ENCODE data around the gene FMNL2.

- no peak for TF ChIP-seq ESRRG (CRISPR knock-in tag; IDR thresholded peaks at IDR 0.05)
- TF ChIP-seq TCF4 (CRISPR knock-in tag; IDR thresholded peaks at IDR 0.05; ENCODE audit: borderline replicate concordance): no peak
- TF ChIP-seq SNAI2 (CRISPR knock-in tag; IDR thresholded peaks at IDR 0.05): no peak
- TF ChIP-seq ARNTL (CRISPR knock-in tag; IDR thresholded peaks at IDR 0.05; ENCODE audit: borderline replicate concordance, low read depth): no peak
- TF ChIP-seq, protein P1, sequence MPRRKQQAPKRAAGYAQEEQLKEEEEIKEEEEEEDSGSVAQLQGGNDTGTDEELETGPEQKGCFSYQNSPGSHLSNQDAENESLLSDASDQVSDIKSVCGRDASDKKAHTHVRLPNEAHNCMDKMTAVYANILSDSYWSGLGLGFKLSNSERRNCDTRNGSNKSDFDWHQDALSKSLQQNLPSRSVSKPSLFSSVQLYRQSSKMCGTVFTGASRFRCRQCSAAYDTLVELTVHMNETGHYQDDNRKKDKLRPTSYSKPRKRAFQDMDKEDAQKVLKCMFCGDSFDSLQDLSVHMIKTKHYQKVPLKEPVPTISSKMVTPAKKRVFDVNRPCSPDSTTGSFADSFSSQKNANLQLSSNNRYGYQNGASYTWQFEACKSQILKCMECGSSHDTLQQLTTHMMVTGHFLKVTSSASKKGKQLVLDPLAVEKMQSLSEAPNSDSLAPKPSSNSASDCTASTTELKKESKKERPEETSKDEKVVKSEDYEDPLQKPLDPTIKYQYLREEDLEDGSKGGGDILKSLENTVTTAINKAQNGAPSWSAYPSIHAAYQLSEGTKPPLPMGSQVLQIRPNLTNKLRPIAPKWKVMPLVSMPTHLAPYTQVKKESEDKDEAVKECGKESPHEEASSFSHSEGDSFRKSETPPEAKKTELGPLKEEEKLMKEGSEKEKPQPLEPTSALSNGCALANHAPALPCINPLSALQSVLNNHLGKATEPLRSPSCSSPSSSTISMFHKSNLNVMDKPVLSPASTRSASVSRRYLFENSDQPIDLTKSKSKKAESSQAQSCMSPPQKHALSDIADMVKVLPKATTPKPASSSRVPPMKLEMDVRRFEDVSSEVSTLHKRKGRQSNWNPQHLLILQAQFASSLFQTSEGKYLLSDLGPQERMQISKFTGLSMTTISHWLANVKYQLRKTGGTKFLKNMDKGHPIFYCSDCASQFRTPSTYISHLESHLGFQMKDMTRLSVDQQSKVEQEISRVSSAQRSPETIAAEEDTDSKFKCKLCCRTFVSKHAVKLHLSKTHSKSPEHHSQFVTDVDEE (CRISPR knock-in tag; IDR thresholded peaks at IDR 0.05): no peak
- TF ChIP-seq ZFP30 (CRISPR knock-in tag; IDR thresholded peaks at IDR 0.05): no peak
- TF ChIP-seq RARB (CRISPR knock-in tag; IDR thresholded peaks at IDR 0.05): no peak
- no peak for TF ChIP-seq BACH2 (CRISPR knock-in tag; IDR thresholded peaks at IDR 0.05; ENCODE audit: borderline replicate concordance)
These were observed 272.9 kb downstream of the FMNL2 start for GRCh38 chr2:152607793-152608300.
